Caco-2 (cell line): ENCODE measurements around the gene MAST2. TPM values are rescaled to one million over a fixed set of nuclear protein-coding genes. Genes with fewer than 3 reads are reported as not detected.

Experiments
- BruUV-seq: library from RNA; stranded (reverse); fragments of 400-500 nt; replicated peaks from 2 replicates; lab custom pipeline; 2021; lab: Mats Ljungman, UMichigan
- CTCF ChIA-PET: fragments of 300-600 bp; sonication (Branson Sonifier 250); formaldehyde crosslinking; loops from one replicate; lab custom pipeline; 2022; ENCODE audit warnings: antibody characterized with exemption; lab: Charles Lee
- POLR2A ChIA-PET: fragments of 300-600 bp; sonication (Branson Sonifier 250); formaldehyde crosslinking; loops from one replicate; lab custom pipeline; 2022; ENCODE audit warnings: antibody characterized with exemption; lab: Charles Lee
- DNase-seq, 2 experiments: peaks; one replicate each; pipeline versions ENCODE4 v3.0.0 to v3.0.0-alpha.2; 2020 to 2022
- H3K27me3 ChIP-seq: replicated peaks from 2 replicates; pipeline ENCODE4 v1.6.0; 2011; ENCODE audit warnings: low read length; ENCODE audit not compliant: control insufficient read depth, insufficient read depth
- H3K36me3 ChIP-seq: 2 replicates; pipeline ENCODE4 v1.5.1; 2011; ENCODE audit warnings: low read length; ENCODE audit not compliant: control insufficient read depth, insufficient read depth
- H3K4me1 ChIP-seq: fragments of 250-450 bp; sonication (Bioruptor Pico); 2 replicates; pipeline ENCODE4 v1.5.1; 2020; ENCODE audit warnings: mild to moderate bottlenecking
- H3K4me3 ChIP-seq: 2 replicates; pipeline ENCODE4 v1.5.1; 2011; ENCODE audit warnings: low read depth, mild to moderate bottlenecking, control low read depth, low read length
- H3K9me3 ChIP-seq: fragments of 250-450 bp; sonication (Bioruptor Pico); 2 replicates; pipeline ENCODE4 v1.5.1; 2020; ENCODE audit warnings: mild to moderate bottlenecking, moderate library complexity
- H3K27ac Mint-ChIP-seq: one replicate; pipeline ENCODE4 v1.8.0; 2022; ENCODE audit warnings: mixed read lengths; ENCODE audit not compliant: unreplicated experiment
- H3K27me3 Mint-ChIP-seq: one replicate; pipeline ENCODE4 v1.8.0; 2022; ENCODE audit warnings: mixed read lengths; ENCODE audit not compliant: insufficient read depth, unreplicated experiment
- H3K36me3 Mint-ChIP-seq: one replicate; pipeline ENCODE4 v1.8.0; 2022; ENCODE audit warnings: mild to moderate bottlenecking, mixed read lengths; ENCODE audit not compliant: insufficient read depth, unreplicated experiment
- H3K4me1 Mint-ChIP-seq: one replicate; pipeline ENCODE4 v1.8.0; 2022; ENCODE audit warnings: low read depth, mixed read lengths; ENCODE audit not compliant: unreplicated experiment
- H3K4me3 Mint-ChIP-seq: one replicate; pipeline ENCODE4 v1.8.0; 2022; ENCODE audit warnings: mild to moderate bottlenecking, moderate library complexity, mixed read lengths; ENCODE audit not compliant: unreplicated experiment
- H3K9me3 Mint-ChIP-seq: one replicate; pipeline ENCODE4 v1.8.0; 2022; ENCODE audit warnings: mixed read lengths; ENCODE audit not compliant: unreplicated experiment
- CTCF ChIP-seq, 2 experiments: fragments of 200-600 bp in 1 of 2; IDR thresholded peaks; 1 replicate in 1 of 2; 2 replicates in 1 of 2; pipeline versions ENCODE4 v1.5.1 to v1.8.0; 2011 to 2022; ENCODE audit warnings: antibody characterized with exemption in 1 of 2, control low read depth in 1 of 2, inconsistent platforms in 1 of 2, low read depth in 1 of 2, low read length in 1 of 2, mild to moderate bottlenecking in 1 of 2, moderate library complexity in 1 of 2; ENCODE audit not compliant: insufficient read depth in 1 of 2, severe bottlenecking in 1 of 2, unreplicated experiment in 1 of 2
- intact Hi-C: fragments of 100-400 bp; cut with micrococcal nuclease; formaldehyde crosslinking; loops from one replicate; pipeline ENCODE4 v1.10.0; 2022; ENCODE audit not compliant: unreplicated experiment
- total RNA-seq: library from RNA; stranded (reverse); gene quantifications from 2 replicates; pipeline ENCODE4 v1.2.3, GENCODE V29; 2022

Gene MAST2
- total RNA-seq, 1 experiment from 2014 or later = 43.3 TPM

GRCh38 chr1:45887156-45887842, 83.9 kb downstream of the MAST2 start:
- DNase-seq = no peak
- H3K9me3 Mint-ChIP-seq = no peaks in the 10 kb centered on the region
- intact Hi-C loops = no loop called here
- no peak for TF ChIP-seq CTCF (IDR thresholded peaks at IDR 0.05; ENCODE audit: insufficient read depth in 1 of 2, low read depth in 1 of 2, low read length in 1 of 2, severe bottlenecking in 1 of 2, unreplicated experiment in 1 of 2)
- Histone ChIP-seq H3K9me3 (no peaks in the 10 kb centered on the region), H3K4me1 (0 out of 2 replicates have a peak, but pooled peaks cover 10% of the 10 kb centered on the region), H3K27me3 (no peaks in the 10 kb centered on the region), H3K36me3 (no peaks in the 10 kb centered on the region), H3K4me3 (no peak overlapping the region)
- peaks cover 6% of the 10 kb centered on the region for H3K36me3 Mint-ChIP-seq
- no peaks in the 10 kb centered on the region for H3K27me3 Mint-ChIP-seq
- H3K4me1 Mint-ChIP-seq = peaks cover 6% of the 10 kb centered on the region
- BruUV-seq = no TSS peak
- ChIA-PET CTCF (no interaction called here), POLR2A (no interaction called here)
- H3K4me3 Mint-ChIP-seq = no peak overlapping the region
- no peak overlapping the region for H3K27ac Mint-ChIP-seq

GRCh38 chr1:45890078-45890477, 86.7 kb downstream of the MAST2 start:
- H3K9me3 Mint-ChIP-seq = no peaks in the 10 kb centered on the region
- ChIA-PET CTCF (no interaction called here), POLR2A (interaction anchor here (0.6 kb wide), 1 partner anchor 36 kb away, joined by 7 read pairs; no protein-coding TSS in a partner anchor)

DNA sequence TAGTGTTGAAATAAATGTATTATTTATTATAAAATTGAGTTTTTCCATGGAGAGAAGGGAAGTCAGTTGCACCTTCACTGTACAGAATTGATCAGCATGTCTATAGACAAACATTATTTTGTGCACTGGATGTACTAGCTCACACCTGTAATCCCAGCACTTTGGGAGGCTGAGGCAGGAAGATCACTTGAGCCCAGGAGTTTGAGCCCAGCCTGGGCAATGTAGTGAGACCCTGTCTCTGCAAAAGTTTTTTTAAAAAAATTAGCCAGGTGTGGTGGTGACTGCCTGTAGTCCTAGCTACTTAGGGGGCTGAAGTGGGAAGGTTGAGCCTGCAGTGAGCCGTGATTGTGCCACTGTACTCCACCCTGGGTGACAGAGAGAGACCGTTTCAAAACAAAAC, 87.7 kb downstream of the MAST2 start:
- Histone ChIP-seq H3K27me3 (no peaks in the 10 kb centered on the region), H3K36me3 (no peaks in the 10 kb centered on the region), H3K9me3 (no peaks in the 10 kb centered on the region), H3K4me3 (no peak overlapping the region), H3K4me1 (0 out of 2 replicates have a peak, but pooled peaks cover 11% of the 10 kb centered on the region)
- no peak for DNase-seq
- peaks cover 6% of the 10 kb centered on the region for H3K36me3 Mint-ChIP-seq
- ChIA-PET POLR2A (no interaction called here), CTCF (interaction anchor here (0.6 kb wide), 1 partner anchor 13 kb away, joined by 3 read pairs; no protein-coding TSS in a partner anchor)
- H3K27ac Mint-ChIP-seq = no peak overlapping the region
- no TSS peak for BruUV-seq
- intact Hi-C loops = no loop called here
- H3K4me1 Mint-ChIP-seq = peaks cover 11% of the 10 kb centered on the region
- H3K27me3 Mint-ChIP-seq = no peaks in the 10 kb centered on the region
- no peak overlapping the region for H3K4me3 Mint-ChIP-seq
- H3K9me3 Mint-ChIP-seq = no peaks in the 10 kb centered on the region
- TF ChIP-seq CTCF (IDR thresholded peaks at IDR 0.05; ENCODE audit: insufficient read depth in 1 of 2, low read depth in 1 of 2, low read length in 1 of 2, severe bottlenecking in 1 of 2, unreplicated experiment in 1 of 2) = no peak

More at GRCh38 chr1:45890078-45890477, 86.7 kb downstream of the MAST2 start:
- DNase-seq = no peak
- H3K4me3 Mint-ChIP-seq = no peak overlapping the region
- TF ChIP-seq CTCF (IDR thresholded peaks at IDR 0.05; ENCODE audit: insufficient read depth in 1 of 2, low read depth in 1 of 2, low read length in 1 of 2, severe bottlenecking in 1 of 2, unreplicated experiment in 1 of 2) = no peak
- no peak overlapping the region for H3K4me3 ChIP-seq
- H3K9me3 ChIP-seq = no peaks in the 10 kb centered on the region
- H3K4me1 ChIP-seq = 0 out of 2 replicates have a peak, but pooled peaks cover 11% of the 10 kb centered on the region
- no peaks in the 10 kb centered on the region for H3K36me3 ChIP-seq
- no peaks in the 10 kb centered on the region for H3K27me3 ChIP-seq
- BruUV-seq = no TSS peak
- H3K36me3 Mint-ChIP-seq = peaks cover 6% of the 10 kb centered on the region
- no peaks in the 10 kb centered on the region for H3K27me3 Mint-ChIP-seq
- no peak overlapping the region for H3K27ac Mint-ChIP-seq
- H3K4me1 Mint-ChIP-seq = peaks cover 11% of the 10 kb centered on the region
- intact Hi-C loops = no loop called here
